CD4-positive, alpha-beta T cell treated with Interleukin-10 for 1 hour (primary cell): Measurements from ENCODE around the gene TEAD1.

Experiments used
- DNase-seq: peaks from one replicate; pipeline ENCODE4 v3.0.0-alpha.2; 2020

The TEAD1 gene

DNA sequence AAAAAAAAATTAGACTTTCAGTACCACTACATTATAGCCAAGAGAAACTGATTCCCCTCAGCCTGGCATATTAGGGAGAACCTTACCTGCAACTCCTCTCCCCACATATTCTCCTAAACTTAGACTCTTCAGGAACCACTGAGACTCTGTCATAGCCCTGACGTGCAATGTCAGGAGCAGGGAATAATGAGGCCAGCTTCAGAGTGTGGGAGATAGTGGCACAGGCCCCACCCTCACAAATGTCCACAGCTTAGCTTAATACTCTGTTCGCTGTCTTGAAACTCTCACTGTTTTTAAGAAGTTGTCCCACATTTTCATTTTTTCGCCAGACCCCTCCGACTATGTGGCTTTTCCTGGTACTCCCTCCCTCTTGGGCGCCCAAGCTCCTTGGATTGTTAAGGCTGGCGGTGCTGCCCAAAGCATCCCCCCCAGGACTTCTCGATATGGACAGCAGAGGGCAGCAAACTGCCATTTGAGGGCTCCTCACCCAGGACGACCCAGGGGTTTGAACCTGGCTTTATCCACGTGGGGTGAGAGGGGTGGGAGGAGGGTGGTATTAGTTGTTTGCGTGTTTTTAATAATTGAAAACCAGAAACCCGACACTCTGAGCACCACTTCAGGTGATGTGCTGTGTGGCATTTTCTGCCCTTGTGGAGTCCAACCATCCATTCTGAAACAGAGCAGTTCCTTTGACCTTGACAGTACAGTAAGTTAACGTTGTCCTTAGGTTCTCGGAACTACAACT is 289.7 kb downstream of the TEAD1 start:
- peak; percentile 60 for DNase-seq

DNA sequence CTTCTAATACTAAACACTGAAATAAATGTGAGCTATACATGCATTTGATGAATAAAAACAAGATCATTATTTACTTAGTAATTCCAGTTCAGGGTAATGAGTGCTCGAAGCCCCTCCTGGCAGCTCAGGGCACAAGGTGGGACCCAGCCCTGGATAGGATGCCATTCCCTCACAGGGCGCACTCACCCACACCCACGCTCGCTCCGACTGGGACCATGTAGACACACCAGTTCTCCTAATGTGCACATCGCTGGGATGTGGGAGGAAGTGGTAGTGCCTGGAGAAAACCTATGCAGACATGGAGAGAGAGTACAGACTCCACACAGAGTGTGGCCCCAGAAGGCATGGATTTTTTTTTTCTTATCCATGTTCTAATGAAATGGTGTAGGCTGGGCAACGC is 290.4 kb downstream of the TEAD1 start:
- DNase-seq, result no peak

DNA sequence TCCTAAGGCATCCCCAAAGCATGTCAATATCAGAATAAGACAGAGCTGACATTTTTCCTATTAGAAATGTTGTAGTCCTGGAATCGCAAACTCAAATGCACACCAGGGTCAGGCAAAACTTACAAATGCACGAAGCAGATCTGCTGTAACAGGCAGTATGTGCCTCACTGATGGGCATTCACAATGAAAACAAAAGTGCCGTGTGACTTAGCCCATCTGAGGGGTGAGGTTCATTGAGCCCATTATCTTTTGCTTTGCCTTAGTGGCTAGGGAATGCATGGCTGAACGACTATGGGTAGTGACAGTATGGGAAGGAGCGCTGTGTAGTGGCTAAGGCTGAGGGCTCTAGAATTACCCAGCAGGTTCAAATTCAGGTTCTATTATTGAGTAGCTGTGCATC is 291.8 kb downstream of the TEAD1 start:
- no peak for DNase-seq

DNA sequence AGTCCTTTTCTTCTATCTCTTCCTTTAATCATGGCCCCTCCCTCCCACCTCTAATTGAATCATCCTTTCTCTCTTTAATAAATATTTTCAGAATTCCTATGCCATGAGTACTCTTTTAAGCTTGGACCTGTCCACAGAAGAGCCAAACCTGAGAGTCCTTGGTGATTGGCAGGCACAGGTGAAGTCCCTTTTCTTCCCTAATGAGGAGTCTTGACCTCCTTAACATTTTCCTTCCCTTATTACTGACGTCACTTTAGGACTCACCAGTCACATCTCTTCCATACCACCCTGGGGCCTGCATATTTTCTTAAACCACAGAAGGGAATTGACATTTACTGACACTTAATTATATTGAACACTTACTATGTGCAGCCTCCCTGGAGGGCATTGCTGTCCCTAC is 293.9 kb downstream of the TEAD1 start:
- DNase-seq, result no peak

DNA sequence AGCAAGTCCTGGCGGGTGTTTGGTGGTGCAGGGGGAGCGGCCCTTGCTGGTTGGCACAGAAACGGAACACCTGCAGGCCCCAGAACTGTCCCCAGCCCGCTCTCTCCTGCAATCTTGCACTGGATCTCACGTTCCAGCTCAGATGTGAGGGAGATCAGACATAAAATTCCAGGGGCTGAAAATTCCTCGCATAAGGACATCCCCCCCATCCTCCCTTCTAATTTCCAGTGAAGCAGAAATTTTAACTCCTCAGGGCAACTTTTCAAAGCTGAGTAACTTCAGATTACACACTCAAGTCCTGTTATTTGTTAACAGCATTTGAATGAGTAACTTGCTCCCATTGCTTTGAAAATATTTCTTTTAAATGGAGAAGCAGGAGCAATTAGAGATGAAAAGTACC is 294.6 kb downstream of the TEAD1 start:
- no peak for DNase-seq

DNA sequence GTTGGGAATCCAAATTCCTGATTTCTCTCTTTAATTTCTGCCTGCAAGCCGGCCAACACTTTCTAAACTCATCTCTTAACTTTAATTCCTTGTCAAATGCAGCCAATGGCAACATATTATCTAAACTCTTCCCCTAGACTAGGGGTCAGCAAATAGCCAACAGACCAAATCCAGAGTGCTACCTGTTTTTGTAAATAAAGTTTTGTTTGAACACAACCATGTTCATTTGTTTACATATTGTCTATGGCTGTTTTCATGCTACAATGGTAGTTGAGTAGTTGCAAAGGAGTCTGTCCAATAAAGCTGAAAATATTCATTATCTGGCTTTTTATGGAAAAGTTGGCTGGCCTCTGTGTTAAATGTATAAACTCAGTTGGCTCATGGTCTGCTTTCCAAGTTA is 297.7 kb downstream of the TEAD1 start:
- DNase-seq, result no peak

DNA sequence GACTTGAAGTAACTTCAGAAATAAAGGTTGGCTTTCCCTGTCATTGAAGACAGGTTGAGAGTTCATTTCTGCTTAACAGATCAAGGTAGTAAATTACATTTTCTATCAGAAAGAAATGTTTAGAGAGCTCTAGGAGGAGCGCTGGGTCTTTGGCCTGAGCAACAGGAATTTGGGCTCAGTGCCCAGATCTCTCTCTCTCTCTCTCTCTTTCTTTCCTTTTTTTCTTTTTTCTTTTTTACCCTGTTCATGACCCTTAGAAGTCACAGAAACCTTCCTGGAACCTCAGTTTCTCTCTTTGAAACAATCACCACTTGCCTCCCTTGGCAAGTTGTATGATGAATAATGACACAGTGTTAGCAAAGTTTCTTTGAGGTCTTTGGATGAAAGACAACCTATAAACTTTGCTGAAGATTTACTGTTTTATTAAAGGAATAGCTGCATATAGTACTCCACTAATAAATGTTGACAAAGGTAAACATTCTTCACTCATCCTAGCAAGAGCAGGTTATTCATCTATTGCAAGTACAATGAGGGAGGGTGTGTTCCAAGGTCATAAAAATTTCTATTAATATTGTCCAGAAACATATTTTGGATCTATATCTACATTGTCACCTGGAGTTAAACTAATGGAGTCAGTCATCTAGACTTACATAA is 299.4 kb downstream of the TEAD1 start:
- DNase-seq, result no peak

DNA sequence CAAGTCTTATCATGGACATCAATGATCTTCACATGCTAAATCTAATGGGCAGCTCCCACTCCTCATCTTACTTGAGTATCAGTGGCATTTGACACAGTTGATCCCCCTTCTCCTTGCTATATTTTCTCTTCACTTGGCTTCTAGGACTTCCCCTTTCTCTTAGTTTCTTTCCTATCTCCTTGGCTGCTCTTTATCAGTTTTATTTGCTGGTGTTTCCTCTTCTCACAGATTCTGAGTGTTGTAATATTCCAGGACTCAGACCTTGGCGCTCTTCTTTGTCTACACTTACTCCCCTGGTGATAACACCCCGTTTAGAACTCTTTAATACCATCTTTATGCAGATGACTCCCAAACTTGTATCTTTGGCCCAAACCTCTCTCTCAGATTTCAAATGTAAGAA is 301.0 kb downstream of the TEAD1 start:
- no peak for DNase-seq

DNA sequence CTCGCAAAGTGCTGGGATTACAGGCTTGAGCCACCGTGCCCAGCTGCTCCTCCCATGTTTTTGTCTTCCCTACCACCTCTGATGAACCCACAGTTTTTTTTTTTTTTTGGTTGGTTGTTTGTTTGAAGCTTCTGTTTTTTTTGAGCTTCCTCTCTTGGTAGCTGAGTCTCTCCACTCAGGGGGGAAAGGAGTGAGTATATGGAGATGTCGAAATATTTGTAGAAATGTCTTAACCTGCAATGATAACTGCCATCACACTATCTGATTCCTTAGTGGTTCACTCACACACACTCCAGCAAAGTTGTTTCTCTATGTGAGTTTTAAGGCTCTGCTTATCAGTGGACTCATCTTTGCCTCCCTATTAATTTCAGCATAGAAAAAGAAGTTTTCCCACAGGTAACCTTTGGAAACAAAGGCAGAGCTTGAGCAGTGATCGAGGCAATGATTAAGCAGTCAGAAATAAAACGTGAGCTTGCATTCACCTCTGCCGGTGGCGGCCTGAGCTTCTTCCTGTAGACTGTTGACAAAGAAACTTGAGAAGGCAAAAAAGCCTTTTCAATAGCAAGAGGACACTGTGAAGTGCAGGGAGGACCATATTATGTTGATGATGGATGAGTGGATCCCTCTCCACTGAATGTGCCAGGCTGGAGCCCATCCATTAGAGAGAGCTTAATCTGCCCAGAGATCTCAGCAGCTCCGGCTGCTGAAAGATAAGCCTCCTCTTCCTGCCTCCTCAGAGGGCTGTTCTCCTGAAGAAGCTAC is 305.9 kb downstream of the TEAD1 start:
- no peak for DNase-seq

DNA sequence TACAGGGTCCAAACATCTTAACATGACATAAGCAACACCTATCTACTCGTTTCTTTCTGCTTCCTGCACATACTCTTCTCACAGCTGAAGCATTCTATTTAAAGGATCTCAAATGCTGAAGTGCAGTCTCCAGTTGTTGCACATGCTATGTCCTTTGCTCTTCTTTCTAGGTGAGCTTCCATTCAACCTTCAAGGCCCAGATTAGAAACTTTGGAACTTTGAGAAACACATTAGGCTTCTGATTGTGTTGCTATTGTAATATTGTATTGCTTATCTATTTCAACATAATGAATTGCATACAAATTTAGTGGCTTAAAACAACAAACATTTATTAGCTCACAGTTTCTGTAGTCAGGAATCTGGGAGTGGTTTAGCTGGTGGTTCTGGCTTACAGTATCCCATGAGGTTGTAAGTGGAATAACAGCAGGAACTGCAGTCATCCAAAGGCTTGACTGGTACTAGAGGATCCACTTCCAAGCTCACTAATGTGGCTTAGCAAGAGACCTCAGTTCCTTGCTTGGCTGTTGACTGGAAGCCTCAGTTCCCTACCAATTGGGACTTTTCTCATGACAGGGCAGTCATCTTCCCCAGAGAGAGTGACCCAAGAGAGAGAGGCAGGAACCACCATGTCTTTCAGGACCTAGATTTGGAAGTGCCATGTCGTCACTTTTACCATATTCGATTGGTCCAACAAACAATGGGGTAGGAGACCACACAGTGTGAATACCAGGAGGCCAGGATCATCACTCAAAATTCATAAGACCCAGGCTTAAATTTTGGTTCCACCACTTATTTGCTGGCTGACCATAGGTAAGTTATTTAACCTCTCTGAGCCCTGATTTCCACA is 307.7 kb downstream of the TEAD1 start:
- no peak for DNase-seq

DNA sequence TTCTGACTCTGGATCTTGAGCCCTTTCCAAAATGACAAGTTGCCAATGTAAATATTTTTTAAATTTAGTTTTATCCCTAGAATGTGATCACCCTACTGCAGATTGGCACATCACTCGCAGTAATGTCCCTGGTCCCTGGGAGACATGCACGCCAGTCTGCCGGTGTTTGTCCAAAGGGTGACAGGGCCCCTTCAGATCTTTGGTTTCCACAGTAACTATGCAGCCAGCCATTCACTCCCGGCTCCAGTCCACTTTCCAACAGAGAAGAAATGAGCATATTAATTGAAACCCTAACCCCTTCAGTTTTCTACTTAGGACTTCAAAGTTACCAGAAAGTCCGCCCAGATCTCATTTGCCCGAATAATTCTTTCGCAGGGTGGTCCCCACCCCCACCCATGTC is 309.1 kb downstream of the TEAD1 start:
- DNase-seq, result no peak

DNA sequence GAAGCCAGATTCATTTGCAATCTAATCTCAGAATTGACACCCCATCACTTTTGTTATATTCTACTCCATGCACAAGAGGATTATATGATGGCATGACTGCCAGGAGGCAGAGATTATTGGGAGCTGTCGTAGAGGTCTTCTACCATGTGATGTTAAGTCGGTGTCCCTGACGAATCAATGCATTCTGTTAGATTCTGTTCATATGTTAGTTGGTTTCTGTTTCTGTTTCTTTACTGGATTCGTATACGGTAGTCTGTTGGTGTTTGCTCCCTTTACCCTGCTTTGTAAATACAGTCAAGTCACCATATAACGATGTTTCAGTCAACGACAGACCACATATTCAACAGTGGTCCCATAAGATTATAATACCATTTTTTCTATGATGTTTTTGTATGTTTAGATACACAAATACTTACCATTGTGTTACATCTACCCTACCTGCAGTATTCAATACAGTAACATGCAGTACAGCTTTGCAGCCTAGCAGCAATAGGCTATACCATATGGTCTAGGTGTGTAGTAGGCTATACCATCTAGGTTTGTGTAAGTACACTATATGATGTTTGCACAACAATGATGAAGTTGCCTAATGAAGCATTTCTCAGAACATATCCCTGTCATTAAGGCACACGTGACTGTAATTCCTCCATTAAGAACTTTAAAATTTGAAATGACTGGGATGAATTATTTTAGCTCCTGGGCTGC is 312.1 kb downstream of the TEAD1 start:
- DNase-seq, result no peak

DNA sequence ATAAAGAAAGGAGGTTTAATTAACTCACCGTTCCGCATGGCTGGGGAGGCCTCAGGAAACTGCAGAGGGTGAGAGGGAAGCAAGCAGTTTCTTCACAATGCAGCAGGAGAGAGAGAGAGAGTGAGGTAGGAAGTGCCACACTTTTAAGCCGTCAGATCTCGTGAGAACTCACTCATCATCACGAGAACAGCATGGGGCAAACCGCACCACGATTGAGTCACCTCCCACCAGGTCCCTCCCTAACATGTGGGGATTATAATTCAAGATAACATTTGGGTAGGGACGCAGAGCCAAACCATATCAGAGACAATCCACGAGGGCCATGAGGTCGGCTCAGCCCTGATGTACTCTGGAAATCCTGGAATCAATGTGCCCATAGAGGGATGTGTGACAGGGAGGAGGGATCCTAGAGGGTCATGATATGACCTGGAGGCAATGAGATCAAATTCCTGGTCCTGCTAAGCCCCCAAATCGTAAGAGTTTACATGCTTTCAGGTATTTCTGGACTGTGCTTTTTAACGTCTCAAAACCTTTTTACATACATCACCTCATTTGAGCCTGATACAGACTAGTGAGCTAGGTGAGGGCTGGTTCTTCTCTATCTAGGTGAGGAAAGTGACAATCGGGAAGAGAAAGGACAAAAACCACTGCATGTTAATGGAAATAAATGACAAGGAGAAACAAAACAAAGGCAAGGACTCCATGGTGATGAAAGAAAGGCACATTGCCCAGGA is 315.4 kb downstream of the TEAD1 start:
- no peak for DNase-seq

DNA sequence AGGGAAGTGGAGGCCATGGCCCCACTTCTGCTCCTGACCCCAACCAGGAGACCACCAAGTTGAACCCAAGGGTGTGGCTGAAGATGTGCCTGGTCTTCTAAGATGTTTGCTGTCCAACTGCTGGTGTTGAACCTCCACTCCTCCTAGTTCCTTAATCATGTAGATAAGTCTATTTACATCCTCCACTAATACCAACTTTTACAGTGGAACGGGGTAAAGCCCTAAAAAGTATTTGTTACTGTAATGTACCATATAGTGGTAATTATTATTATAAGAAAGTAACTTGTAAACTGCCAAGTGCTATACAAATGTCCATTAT is 315.9 kb downstream of the TEAD1 start:
- no peak for DNase-seq

DNA sequence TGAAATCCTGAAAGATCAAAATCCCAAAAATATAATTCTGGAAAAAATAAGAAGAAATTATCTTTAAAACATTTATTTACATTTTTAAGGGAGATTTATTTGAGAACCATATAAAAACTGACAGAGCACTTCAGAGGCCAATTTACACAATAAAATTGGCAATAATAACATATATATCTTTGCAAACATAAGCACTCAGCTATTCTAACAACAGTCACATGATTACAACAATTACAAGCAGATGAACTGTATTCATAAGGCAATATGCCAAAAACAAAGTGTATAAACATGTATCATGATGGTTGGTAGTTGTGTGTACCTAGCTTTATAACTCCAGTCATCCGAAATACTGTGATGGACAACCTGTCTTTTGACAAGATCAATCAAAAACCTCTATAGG is 317.2 kb downstream of the TEAD1 start:
- no peak for DNase-seq

DNA sequence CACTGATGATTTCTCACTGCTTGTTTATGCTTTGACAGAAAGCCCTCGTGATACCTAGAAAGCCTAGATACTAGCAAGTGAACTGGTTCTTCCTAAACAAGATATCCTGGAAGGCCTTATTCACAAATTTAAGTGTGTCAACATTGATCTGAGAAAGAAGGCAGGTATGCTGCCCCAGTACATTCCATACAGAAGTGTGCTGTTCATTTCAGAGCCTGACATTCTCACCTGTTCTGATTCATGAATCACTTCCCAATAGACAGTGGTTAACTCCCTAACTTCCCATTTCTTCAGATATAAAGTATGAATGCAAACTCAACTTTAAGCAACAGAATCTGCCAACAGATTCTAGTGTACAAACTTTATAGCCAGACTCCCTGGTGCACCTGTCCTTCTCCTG is 319.4 kb downstream of the TEAD1 start:
- no peak for DNase-seq
